Panc1 (cell line): ENCODE data around the gene CDRT15L2. TPM values are rescaled to one million over a fixed set of nuclear protein-coding genes. Genes with fewer than 3 reads are reported as not detected.
"Not testable (repeated sequence)": the region's sequence is repeated elsewhere in the genome, so short reads cannot be mapped to it uniquely, and the experiment has no call there.

Experiments used
- ATAC-seq: fragments of 200-7000 bp; cut with Tn5 transposase; 2 replicates; pipeline ENCODE4 v1.9.1; 2020; ENCODE audit warnings: mild to moderate bottlenecking, moderate library complexity
- BruUV-seq: library from RNA; stranded (reverse); fragments of 400-500 nt; replicated peaks from 2 replicates; lab custom pipeline; 2021; lab: Mats Ljungman, UMichigan
- CTCF ChIA-PET: fragments of 300-600 bp; sonication (Branson Sonifier 250); formaldehyde crosslinking; loops from one replicate; lab custom pipeline; 2022; ENCODE audit warnings: antibody characterized with exemption; lab: Charles Lee
- POLR2A ChIA-PET: fragments of 300-600 bp; sonication (Branson Sonifier 250); formaldehyde crosslinking; loops from one replicate; lab custom pipeline; 2022; ENCODE audit warnings: antibody characterized with exemption; lab: Charles Lee
- DNase-seq: peaks from one replicate; pipeline ENCODE4 v3.0.0-alpha.2; 2010; ENCODE audit warnings: low read depth, low spot score
- H3K27ac ChIP-seq: 2 replicates; pipeline ENCODE4 v1.5.1; 2011; ENCODE audit warnings: mild to moderate bottlenecking, low read length, inconsistent platforms
- H3K27me3 ChIP-seq: fragments of 200-500 bp; sonication (Bioruptor generic); 2 replicates; pipeline ENCODE4 v1.6.0; 2014; ENCODE audit warnings: low read length, inconsistent platforms; ENCODE audit not compliant: control insufficient read depth, insufficient read depth
- H3K36me3 ChIP-seq: fragments of 200-500 bp; sonication (Bioruptor generic); 2 replicates; pipeline ENCODE4 v1.5.1; 2014; ENCODE audit warnings: inconsistent platforms, mild to moderate bottlenecking, low read length, moderate library complexity; ENCODE audit not compliant: control insufficient read depth, insufficient read depth
- H3K4me1 ChIP-seq: 2 replicates; pipeline ENCODE4 v1.5.1; 2011; ENCODE audit warnings: inconsistent platforms, mild to moderate bottlenecking, low read length, moderate library complexity; ENCODE audit not compliant: control insufficient read depth, insufficient read depth
- H3K4me3 ChIP-seq, 2 experiments: 2 replicates each; pipeline ENCODE4 v1.5.1; 2011 to 2012; ENCODE audit warnings: low read depth in 2 of 2, low read length in 2 of 2, mild to moderate bottlenecking in 2 of 2, inconsistent platforms in 1 of 2, moderate library complexity in 1 of 2
- H3K9me3 ChIP-seq: fragments of 200-500 bp; sonication (Bioruptor generic); 2 replicates; pipeline ENCODE4 v1.5.1; 2014; ENCODE audit warnings: low read depth, mild to moderate bottlenecking, inconsistent platforms, low read length, moderate library complexity; ENCODE audit not compliant: control insufficient read depth, insufficient read depth
- in situ Hi-C: cut with HindIII; loops from 2 replicates; pipeline ENCODE4 v1.10.0; 2016; ENCODE audit warnings: low sequenced_read_pairs, low pct_unique_long_range_greater_than_20kb
- intact Hi-C: fragments of 100-400 bp; cut with micrococcal nuclease; formaldehyde crosslinking; loops from one replicate; pipeline ENCODE4 v1.10.0; 2022; ENCODE audit not compliant: unreplicated experiment
- total RNA-seq: library from RNA; stranded (reverse); gene quantifications from one replicate; pipeline ENCODE4 v1.2.1, GENCODE V29; 2021; ENCODE audit not compliant: unreplicated experiment

The CDRT15L2 gene
- total RNA-seq, 1 experiment from 2014 or later = not detected

- H3K27ac ChIP-seq, DNase-seq, H3K27me3 ChIP-seq, H3K36me3 ChIP-seq, BruUV-seq, H3K9me3 ChIP-seq, in situ Hi-C loops, H3K4me1 ChIP-seq, H3K4me3 ChIP-seq, ATAC-seq, CTCF ChIA-PET, intact Hi-C loops, POLR2A ChIA-PET: not testable (repeated sequence)
Measured at GRCh38 chr17:20588744-20589453, 9.4 kb downstream of the CDRT15L2 start.

DNA sequence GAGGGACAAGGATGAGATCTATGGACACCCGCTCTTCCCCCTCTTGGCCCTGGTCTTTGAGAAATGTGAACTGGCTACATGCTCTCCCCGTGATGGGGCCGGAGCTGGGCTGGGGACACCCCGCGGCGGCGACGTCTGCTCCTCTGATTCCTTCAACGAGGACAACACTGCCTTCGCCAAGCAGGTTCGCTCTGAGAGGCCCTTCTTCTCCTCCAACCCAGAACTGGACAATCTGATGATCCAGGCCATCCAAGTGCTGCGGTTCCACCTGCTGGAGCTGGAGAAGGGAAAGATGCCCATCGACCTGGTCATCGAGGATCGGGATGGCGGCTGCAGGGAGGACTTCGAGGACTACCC, 9.9 kb downstream of the CDRT15L2 start:
- in situ Hi-C loops, DNase-seq, H3K9me3 ChIP-seq, BruUV-seq, POLR2A ChIA-PET, H3K36me3 ChIP-seq, ATAC-seq, H3K4me3 ChIP-seq, H3K27ac ChIP-seq, CTCF ChIA-PET, intact Hi-C loops, H3K4me1 ChIP-seq, H3K27me3 ChIP-seq: not testable (repeated sequence)

DNA sequence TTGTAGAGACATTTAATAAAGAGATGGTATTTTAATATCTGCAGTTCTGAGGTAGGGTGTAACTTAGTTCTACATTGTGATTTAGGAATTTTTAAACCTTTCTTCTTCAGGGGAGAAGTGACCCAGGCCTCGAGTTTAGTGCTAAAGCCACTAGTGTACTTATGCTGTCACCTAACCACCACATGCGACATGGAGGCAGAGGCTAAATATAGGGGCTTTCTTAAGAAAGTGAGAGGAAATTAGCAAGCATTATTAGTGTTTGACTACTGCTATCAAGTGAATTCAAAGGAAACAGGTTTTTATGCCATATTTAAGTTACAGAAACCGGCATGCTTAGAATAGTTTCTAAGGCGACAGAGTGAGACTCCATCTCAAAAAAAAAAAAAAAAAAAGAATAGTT, 11.5 kb downstream of the CDRT15L2 start:
- H3K36me3 ChIP-seq, CTCF ChIA-PET, DNase-seq, in situ Hi-C loops, ATAC-seq, H3K4me3 ChIP-seq, H3K27ac ChIP-seq, BruUV-seq, H3K4me1 ChIP-seq, H3K27me3 ChIP-seq, POLR2A ChIA-PET, intact Hi-C loops, H3K9me3 ChIP-seq: not testable (repeated sequence)

GRCh38 chr17:20605568-20605967, 26.0 kb downstream of the CDRT15L2 start:
- BruUV-seq, intact Hi-C loops, CTCF ChIA-PET, DNase-seq, H3K36me3 ChIP-seq, POLR2A ChIA-PET, H3K9me3 ChIP-seq, H3K27me3 ChIP-seq, in situ Hi-C loops, H3K27ac ChIP-seq, ATAC-seq, H3K4me3 ChIP-seq, H3K4me1 ChIP-seq: not testable (repeated sequence)

DNA sequence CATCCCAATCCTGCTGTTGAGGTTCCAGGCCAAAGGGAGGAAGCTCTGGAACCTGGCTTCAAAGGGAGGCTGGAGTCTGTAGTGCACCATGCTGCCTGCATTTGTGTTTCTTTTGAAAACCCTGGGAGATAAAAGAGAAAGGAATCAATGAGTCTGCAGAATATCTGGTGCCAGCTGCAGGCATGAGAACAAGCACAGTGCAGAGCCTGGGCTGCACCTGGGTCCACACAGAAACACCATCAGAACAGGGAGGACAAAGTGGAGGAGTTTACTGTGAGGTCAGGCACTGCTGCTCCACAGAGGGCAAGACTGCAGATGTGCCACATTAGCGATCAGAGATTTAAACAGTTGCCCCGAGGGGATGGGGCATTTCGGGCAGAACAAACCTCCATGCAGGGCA, 30.0 kb downstream of the CDRT15L2 start:
- DNase-seq, H3K4me1 ChIP-seq, H3K27me3 ChIP-seq, BruUV-seq, in situ Hi-C loops, H3K4me3 ChIP-seq, H3K9me3 ChIP-seq, H3K27ac ChIP-seq, POLR2A ChIA-PET, ATAC-seq, intact Hi-C loops, H3K36me3 ChIP-seq, CTCF ChIA-PET: not testable (repeated sequence)
